Nephron (organoid): ENCODE results near the gene NDUFC2.
A peak's percentile ranks its signal among the peaks of the same experiment; 100 is the strongest.
"Not testable (repeated sequence)": the region's sequence is repeated elsewhere in the genome, so short reads cannot be mapped to it uniquely, and the experiment has no call there.

ENCODE experiments used
- H3K27ac Mint-ChIP-seq, 3 experiments: 2 replicates each; pipeline ENCODE4 v1.8.0; 2020; ENCODE audit warnings: mixed read lengths in 3 of 3, mild to moderate bottlenecking in 2 of 3, moderate library complexity in 1 of 3
- H3K27me3 Mint-ChIP-seq: 2 replicates; pipeline ENCODE4 v1.8.0; 2021; ENCODE audit warnings: low read depth, mild to moderate bottlenecking, moderate library complexity, mixed read lengths
- H3K36me3 Mint-ChIP-seq: 2 replicates; pipeline ENCODE4 v1.8.0; 2020; ENCODE audit warnings: low read depth, mixed read lengths
- H3K4me1 Mint-ChIP-seq: 2 replicates; pipeline ENCODE4 v1.8.0; 2020; ENCODE audit warnings: mixed read lengths
- H3K4me3 Mint-ChIP-seq, 3 experiments: 2 replicates each; pipeline ENCODE4 v1.8.0; 2020; ENCODE audit warnings: mild to moderate bottlenecking in 3 of 3, mixed read lengths in 3 of 3, moderate library complexity in 2 of 3
- H3K9me3 Mint-ChIP-seq: 2 replicates; pipeline ENCODE4 v1.8.0; 2020; ENCODE audit warnings: mixed read lengths
- TF ChIP-seq, protein P1 (sequence below), 3 experiments: fragments of 200-600 bp; sonication (generic); IDR thresholded peaks; one replicate each; pipeline ENCODE4 v1.5.0; 2021; ENCODE audit warnings: antibody characterized with exemption in 3 of 3; ENCODE audit not compliant: unreplicated experiment in 3 of 3

The NDUFC2 gene

DNA sequence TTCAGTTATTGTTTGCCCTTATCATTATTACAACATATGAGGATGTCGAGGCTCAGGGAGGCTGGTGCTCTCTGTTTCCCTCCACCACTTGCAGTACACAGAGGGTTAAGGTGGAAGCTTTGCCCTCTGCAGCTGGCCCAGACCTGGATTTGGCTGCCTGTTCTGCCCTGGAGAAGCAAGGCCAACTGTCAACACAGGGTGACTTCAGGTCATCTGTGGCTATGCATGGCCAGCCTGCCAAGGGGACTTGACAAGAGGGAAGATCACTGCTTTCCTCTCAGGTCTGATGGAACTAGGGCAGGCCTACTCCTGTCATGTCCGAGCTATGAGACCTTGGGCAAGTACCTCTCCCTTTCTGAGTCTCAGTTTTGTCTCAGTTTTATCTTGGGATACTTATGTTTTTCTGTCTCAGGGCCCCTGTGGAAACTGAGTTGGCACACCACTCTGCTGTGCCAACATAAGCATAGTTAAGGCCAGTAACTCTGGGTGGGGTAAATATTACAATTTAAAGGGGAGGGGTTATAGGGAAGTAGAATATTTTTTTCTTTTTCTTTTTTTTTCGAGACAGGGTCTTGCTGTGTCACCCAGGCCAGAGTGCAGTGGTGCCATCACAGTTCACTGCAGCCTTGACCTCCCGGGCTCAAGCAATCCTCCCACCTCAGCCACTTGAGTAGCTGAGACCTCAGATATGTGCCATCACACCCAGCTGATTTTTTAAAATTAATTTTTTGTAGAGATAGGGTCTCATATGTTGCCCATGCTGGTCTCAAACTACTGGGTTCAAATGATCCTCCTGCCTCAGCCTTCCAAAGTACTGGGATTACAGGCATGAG lies 18.4 kb downstream of the NDUFC2 start:
- TF ChIP-seq, protein P1, sequence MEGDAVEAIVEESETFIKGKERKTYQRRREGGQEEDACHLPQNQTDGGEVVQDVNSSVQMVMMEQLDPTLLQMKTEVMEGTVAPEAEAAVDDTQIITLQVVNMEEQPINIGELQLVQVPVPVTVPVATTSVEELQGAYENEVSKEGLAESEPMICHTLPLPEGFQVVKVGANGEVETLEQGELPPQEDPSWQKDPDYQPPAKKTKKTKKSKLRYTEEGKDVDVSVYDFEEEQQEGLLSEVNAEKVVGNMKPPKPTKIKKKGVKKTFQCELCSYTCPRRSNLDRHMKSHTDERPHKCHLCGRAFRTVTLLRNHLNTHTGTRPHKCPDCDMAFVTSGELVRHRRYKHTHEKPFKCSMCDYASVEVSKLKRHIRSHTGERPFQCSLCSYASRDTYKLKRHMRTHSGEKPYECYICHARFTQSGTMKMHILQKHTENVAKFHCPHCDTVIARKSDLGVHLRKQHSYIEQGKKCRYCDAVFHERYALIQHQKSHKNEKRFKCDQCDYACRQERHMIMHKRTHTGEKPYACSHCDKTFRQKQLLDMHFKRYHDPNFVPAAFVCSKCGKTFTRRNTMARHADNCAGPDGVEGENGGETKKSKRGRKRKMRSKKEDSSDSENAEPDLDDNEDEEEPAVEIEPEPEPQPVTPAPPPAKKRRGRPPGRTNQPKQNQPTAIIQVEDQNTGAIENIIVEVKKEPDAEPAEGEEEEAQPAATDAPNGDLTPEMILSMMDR (IDR thresholded peaks at IDR 0.05; ENCODE audit: unreplicated experiment in 3 of 3): no peak
- no peaks in the 10 kb centered on the region for H3K9me3 Mint-ChIP-seq
- H3K4me1 Mint-ChIP-seq: no peaks in the 10 kb centered on the region
- H3K27ac Mint-ChIP-seq: peak overlapping the region in 1 of 3 experiments; percentile 58
- peaks cover 8% of the 10 kb centered on the region for H3K36me3 Mint-ChIP-seq
- no peaks in the 10 kb centered on the region for H3K27me3 Mint-ChIP-seq
- H3K4me3 Mint-ChIP-seq: no peak overlapping the region

DNA sequence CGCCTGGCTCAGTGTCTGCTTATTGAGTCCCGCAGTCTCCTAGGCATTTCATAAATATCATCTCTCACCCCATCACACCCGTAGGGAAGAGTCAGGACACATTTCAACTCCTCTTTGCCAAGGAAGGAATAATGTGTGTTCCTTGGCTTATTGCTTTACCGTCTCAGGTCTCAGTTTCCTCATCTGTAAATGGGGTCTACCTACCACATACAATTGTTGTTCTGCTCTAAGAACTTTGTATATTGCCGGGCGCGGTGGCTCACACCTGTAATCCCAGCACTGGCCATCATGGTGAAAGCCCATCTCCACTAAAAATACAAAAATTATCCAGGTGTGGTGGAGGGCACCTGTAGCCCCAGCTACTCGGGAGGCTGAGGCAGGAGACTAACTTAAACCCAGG lies 19.1 kb downstream of the NDUFC2 start:
- Mint-ChIP-seq H3K9me3 (no peaks in the 10 kb centered on the region), H3K4me1 (no peaks in the 10 kb centered on the region), H3K36me3 (peaks cover 8% of the 10 kb centered on the region)

DNA sequence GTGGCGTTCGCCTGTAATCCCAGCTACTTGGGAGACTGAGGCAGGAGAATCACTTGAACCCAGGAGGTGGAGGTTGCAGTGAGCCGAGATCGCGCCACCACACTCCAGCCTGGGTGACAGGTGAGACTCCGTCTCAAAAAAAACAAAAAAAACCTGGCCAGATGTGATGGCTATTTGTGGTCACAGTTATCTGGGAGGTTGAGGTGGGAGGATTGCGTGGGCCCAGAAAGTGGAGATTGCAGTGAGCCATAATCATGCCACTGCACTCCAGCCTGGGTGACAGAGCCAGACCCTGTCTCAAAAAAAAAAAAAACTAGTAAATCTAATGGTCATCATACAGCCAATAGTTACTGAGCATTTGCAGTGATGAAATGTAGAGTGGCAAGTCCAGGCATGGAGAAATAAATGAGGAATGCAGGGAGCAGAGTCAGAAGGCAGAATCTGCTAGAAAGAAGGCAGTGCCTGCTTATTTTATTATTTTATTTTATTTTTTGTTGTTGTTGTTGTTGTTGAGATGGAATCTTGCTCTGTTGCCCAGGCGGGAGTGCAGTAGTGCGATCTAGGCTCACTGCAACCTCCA lies 19.8 kb downstream of the NDUFC2 start:
- not testable (repeated sequence) for H3K27me3 Mint-ChIP-seq, H3K36me3 Mint-ChIP-seq, H3K4me1 Mint-ChIP-seq, H3K27ac Mint-ChIP-seq, H3K9me3 Mint-ChIP-seq, H3K4me3 Mint-ChIP-seq

More for the DNA sequence above, 19.1 kb downstream of the NDUFC2 start:
- H3K4me3 Mint-ChIP-seq: no peak overlapping the region
- no peaks in the 10 kb centered on the region for H3K27me3 Mint-ChIP-seq
- H3K27ac Mint-ChIP-seq: no peak overlapping the region
- TF ChIP-seq, protein P1 (IDR thresholded peaks at IDR 0.05; ENCODE audit: unreplicated experiment in 3 of 3): no peak

DNA sequence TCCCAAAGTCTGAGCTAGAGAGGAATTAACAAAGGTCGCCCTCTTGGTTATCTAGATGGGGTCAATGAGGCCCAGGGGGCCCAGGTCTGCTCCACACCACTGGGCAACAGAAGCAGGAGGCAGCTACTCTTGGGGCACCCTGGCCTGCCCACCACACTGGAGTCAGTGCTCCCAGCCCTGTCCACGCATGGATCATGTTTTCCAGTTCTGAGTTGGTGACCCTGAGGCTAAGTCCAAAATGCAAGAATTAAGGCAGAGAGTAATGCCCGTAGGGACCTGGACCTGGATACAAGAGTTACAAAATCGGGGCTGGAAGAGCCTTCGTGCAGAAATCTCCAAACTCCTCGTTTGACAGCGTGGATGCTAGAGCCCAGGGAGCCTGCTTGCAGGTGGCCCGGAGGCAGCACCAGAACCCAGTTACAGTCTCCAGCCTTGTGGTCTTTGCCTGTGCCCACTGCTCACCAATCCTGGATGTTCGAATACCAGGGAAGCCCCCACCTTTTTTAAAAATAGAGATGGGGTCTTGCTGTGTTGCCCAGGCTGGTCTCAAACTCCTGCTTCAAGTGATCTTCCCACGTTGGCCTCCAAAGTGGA lies 22.1 kb downstream of the NDUFC2 start:
- Mint-ChIP-seq H3K9me3 (no peaks in the 10 kb centered on the region), H3K36me3 (peaks cover 3% of the 10 kb centered on the region), H3K27me3 (no peaks in the 10 kb centered on the region), H3K4me3 (no peak overlapping the region), H3K27ac (no peak overlapping the region), H3K4me1 (no peaks in the 10 kb centered on the region)
- TF ChIP-seq, protein P1 (IDR thresholded peaks at IDR 0.05; ENCODE audit: unreplicated experiment in 3 of 3): no peak

DNA sequence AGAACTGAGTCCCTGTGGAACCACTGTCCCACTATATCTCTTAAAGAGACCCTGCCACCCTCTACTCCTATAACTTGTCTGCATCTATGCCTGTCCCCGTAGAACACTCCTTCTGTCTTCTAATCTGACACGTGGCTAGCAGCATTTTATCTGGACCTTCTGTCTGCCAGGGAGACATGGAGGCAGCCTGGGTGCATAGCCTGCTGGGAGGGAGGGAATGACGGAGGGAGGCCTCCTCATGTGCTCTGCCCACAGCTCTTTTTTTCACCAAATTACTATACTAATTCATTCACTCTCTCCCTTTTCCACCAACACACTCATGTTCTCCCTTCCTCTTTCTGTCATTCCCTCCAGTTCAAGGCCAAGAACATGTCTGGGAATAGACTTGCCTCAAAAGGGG lies 23.6 kb downstream of the NDUFC2 start:
- H3K36me3 Mint-ChIP-seq: peaks cover 3% of the 10 kb centered on the region
- no peak overlapping the region for H3K4me3 Mint-ChIP-seq
- H3K9me3 Mint-ChIP-seq: no peaks in the 10 kb centered on the region
- H3K4me1 Mint-ChIP-seq: no peaks in the 10 kb centered on the region
- no peak overlapping the region for H3K27ac Mint-ChIP-seq
- no peaks in the 10 kb centered on the region for H3K27me3 Mint-ChIP-seq
- TF ChIP-seq, protein P1 (IDR thresholded peaks at IDR 0.05; ENCODE audit: unreplicated experiment in 3 of 3): no peak

DNA sequence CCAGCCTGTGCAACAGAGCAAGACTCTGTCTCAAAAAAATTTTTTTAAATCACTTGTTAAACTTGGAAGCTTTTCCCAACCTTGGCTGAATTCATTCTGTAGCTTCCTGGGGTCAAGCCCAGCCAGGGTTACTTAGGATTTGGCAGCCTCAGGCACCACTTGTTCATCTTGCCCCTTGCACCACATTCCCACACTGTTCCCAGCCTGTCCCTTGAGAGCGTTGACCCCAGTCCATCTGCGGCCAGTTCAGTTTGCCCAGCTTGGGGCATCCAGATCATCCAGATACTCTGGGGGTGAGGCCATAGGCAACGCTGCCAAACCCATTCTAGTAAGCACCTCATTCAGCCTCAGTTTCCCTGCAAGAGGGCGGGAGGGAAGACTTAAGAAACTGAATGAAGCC lies 24.7 kb downstream of the NDUFC2 start:
- Mint-ChIP-seq H3K9me3 (no peaks in the 10 kb centered on the region), H3K4me3 (no peak overlapping the region), H3K27ac (no peak overlapping the region), H3K4me1 (no peaks in the 10 kb centered on the region), H3K36me3 (peaks cover 3% of the 10 kb centered on the region), H3K27me3 (no peaks in the 10 kb centered on the region)
- TF ChIP-seq, protein P1 (IDR thresholded peaks at IDR 0.05; ENCODE audit: unreplicated experiment in 3 of 3): no peak
